Activated CD4-positive, alpha-beta T cell treated with anti-CD3 and anti-CD28 coated beads for 36 hours (primary cell): ENCODE results near the gene NPHP4. TPM values are rescaled to one million over a fixed set of nuclear protein-coding genes. Genes with fewer than 3 reads are reported as not detected.

ENCODE experiments used
- ATAC-seq: fragments of 200-7000 bp; cut with Tn5 transposase; one replicate; pipeline ENCODE4 v1.10.0; 2021; ENCODE audit warnings: mild to moderate bottlenecking, moderate library complexity
- CTCF ChIA-PET: fragments of 350-600 bp; sonication (Branson Sonifier 250); formaldehyde crosslinking; loops from one replicate; lab custom pipeline; 2021; ENCODE audit warnings: antibody characterized with exemption; lab: Charles Lee
- POLR2A ChIA-PET: fragments of 350-600 bp; sonication (Branson Sonifier 250); formaldehyde crosslinking; loops from one replicate; lab custom pipeline; 2021; ENCODE audit warnings: antibody characterized with exemption, inconsistent platforms; lab: Charles Lee
- DNase-seq: peaks from one replicate; pipeline ENCODE4 v3.0.0-alpha.2; 2020
- H3K27ac Mint-ChIP-seq: one replicate; pipeline ENCODE4 v1.8.0; 2021; ENCODE audit warnings: mixed read lengths
- H3K27me3 Mint-ChIP-seq: one replicate; pipeline ENCODE4 v1.8.0; 2021; ENCODE audit warnings: mixed read lengths
- H3K36me3 Mint-ChIP-seq: one replicate; pipeline ENCODE4 v1.8.0; 2021; ENCODE audit warnings: low read depth, mixed read lengths
- H3K4me1 Mint-ChIP-seq: one replicate; pipeline ENCODE4 v1.8.0; 2021; ENCODE audit warnings: mixed read lengths
- H3K4me3 Mint-ChIP-seq: one replicate; pipeline ENCODE4 v1.8.0; 2021; ENCODE audit warnings: mild to moderate bottlenecking, moderate library complexity, mixed read lengths
- H3K9me3 Mint-ChIP-seq: one replicate; pipeline ENCODE4 v1.8.0; 2021; ENCODE audit warnings: low read depth, mixed read lengths
- intact Hi-C, 2 experiments: fragments of 100-400 bp; cut with DNase I in 1 of 2; cut with micrococcal nuclease in 1 of 2; formaldehyde crosslinking; loops; one replicate each; pipeline versions ENCODE4 v1.14.2 to v1.15.1; 2022 to 2024; cut with DNase I, micrococcal nuclease
- total RNA-seq, 2 experiments: library from RNA; stranded (reverse); gene quantifications; one replicate each; pipeline ENCODE4 v1.2.3, GENCODE V29; 2021

Gene NPHP4
- total RNA-seq, 2 experiments from 2014 or later = 12.9 to 14.1 TPM

GRCh38 chr1:5910666-5911065 lies 81.6 kb downstream of the NPHP4 start:
- CTCF ChIA-PET = no interaction called here
- POLR2A ChIA-PET = no interaction called here
- Mint-ChIP-seq H3K9me3 (no peaks in the 10 kb centered on the region), H3K27ac (no peak overlapping the region), H3K4me3 (no peak overlapping the region), H3K36me3 (no peaks in the 10 kb centered on the region), H3K4me1 (peaks cover 1% of the 10 kb centered on the region), H3K27me3 (no peaks in the 10 kb centered on the region)
- ATAC-seq = no peak
- no peak for DNase-seq
- intact Hi-C loops = no loop called here

GRCh38 chr1:5910276-5910620 lies 82.0 kb downstream of the NPHP4 start:
- intact Hi-C loops = no loop called here
- ATAC-seq (no peak), DNase-seq (no peak)
- no peaks in the 10 kb centered on the region for H3K36me3 Mint-ChIP-seq
- no peaks in the 10 kb centered on the region for H3K4me1 Mint-ChIP-seq
- no peak overlapping the region for H3K27ac Mint-ChIP-seq
- ChIA-PET POLR2A (no interaction called here), CTCF (no interaction called here)
- no peak overlapping the region for H3K4me3 Mint-ChIP-seq
- H3K27me3 Mint-ChIP-seq = no peaks in the 10 kb centered on the region
- H3K9me3 Mint-ChIP-seq = no peaks in the 10 kb centered on the region

- intact Hi-C loops = no loop called here
- ChIA-PET CTCF (interaction anchor here (0.8 kb wide), 1 partner anchor 50 kb away, joined by 3 read pairs; no protein-coding TSS in a partner anchor), POLR2A (no interaction called here)
- H3K4me3 Mint-ChIP-seq = no peak overlapping the region
- H3K4me1 Mint-ChIP-seq = no peaks in the 10 kb centered on the region
- no peak for ATAC-seq
- no peaks in the 10 kb centered on the region for H3K36me3 Mint-ChIP-seq
- no peak for DNase-seq
- no peaks in the 10 kb centered on the region for H3K27me3 Mint-ChIP-seq
- no peaks in the 10 kb centered on the region for H3K9me3 Mint-ChIP-seq
- H3K27ac Mint-ChIP-seq = no peak overlapping the region
These were observed 82.5 kb downstream of the NPHP4 start for GRCh38 chr1:5909576-5910275.

GRCh38 chr1:5908461-5909375 lies 83.5 kb downstream of the NPHP4 start:
- Mint-ChIP-seq H3K4me3 (no peak overlapping the region), H3K36me3 (peaks cover under 1% of the 10 kb centered on the region), H3K27ac (no peak overlapping the region), H3K4me1 (no peaks in the 10 kb centered on the region), H3K9me3 (no peaks in the 10 kb centered on the region), H3K27me3 (no peaks in the 10 kb centered on the region)
- intact Hi-C loops = no loop called here
- CTCF ChIA-PET = interaction anchor here (0.6 to 0.8 kb wide), 2 partner anchors 49 to 398 kb away, joined by 3 read pairs; no protein-coding TSS in a partner anchor
- POLR2A ChIA-PET = interaction anchor here (0.5 kb wide), 1 partner anchor 32 kb away, joined by 3 read pairs; no protein-coding TSS in a partner anchor
- ATAC-seq (no peak), DNase-seq (no peak)

GRCh38 chr1:5907966-5908365 lies 84.3 kb downstream of the NPHP4 start:
- H3K27ac Mint-ChIP-seq = no peak overlapping the region
- peaks cover 2% of the 10 kb centered on the region for H3K36me3 Mint-ChIP-seq
- H3K4me3 Mint-ChIP-seq = no peak overlapping the region
- intact Hi-C loops = no loop called here
- ATAC-seq (no peak), DNase-seq (no peak)
- no peaks in the 10 kb centered on the region for H3K4me1 Mint-ChIP-seq
- no peaks in the 10 kb centered on the region for H3K9me3 Mint-ChIP-seq
- no peaks in the 10 kb centered on the region for H3K27me3 Mint-ChIP-seq
- ChIA-PET CTCF (interaction anchor here (0.6 kb wide), 1 partner anchor 398 kb away, joined by 3 read pairs; no protein-coding TSS in a partner anchor), POLR2A (no interaction called here)

- DNase-seq (no peak), ATAC-seq (no peak)
- CTCF ChIA-PET = no interaction called here
- Mint-ChIP-seq H3K4me3 (no peak overlapping the region), H3K27ac (no peak overlapping the region), H3K4me1 (no peaks in the 10 kb centered on the region), H3K27me3 (no peaks in the 10 kb centered on the region), H3K9me3 (no peaks in the 10 kb centered on the region), H3K36me3 (peaks cover 5% of the 10 kb centered on the region)
- POLR2A ChIA-PET = no interaction called here
- intact Hi-C loops = no loop called here
These were observed 84.8 kb downstream of the NPHP4 start for GRCh38 chr1:5907386-5907785.

- H3K36me3 Mint-ChIP-seq = peaks cover 5% of the 10 kb centered on the region
- H3K4me1 Mint-ChIP-seq = no peaks in the 10 kb centered on the region
- intact Hi-C loops = no loop called here
- H3K27me3 Mint-ChIP-seq = no peaks in the 10 kb centered on the region
- ChIA-PET POLR2A (no interaction called here), CTCF (no interaction called here)
- no peak for DNase-seq
- no peak overlapping the region for H3K27ac Mint-ChIP-seq
- no peak overlapping the region for H3K4me3 Mint-ChIP-seq
- ATAC-seq = no peak
- H3K9me3 Mint-ChIP-seq = no peaks in the 10 kb centered on the region
These were observed 85.3 kb downstream of the NPHP4 start for GRCh38 chr1:5906966-5907365.

- POLR2A ChIA-PET = no interaction called here
- Mint-ChIP-seq H3K9me3 (no peaks in the 10 kb centered on the region), H3K4me3 (no peak overlapping the region), H3K36me3 (peaks cover 5% of the 10 kb centered on the region), H3K4me1 (no peaks in the 10 kb centered on the region), H3K27me3 (no peaks in the 10 kb centered on the region), H3K27ac (no peak overlapping the region)
- CTCF ChIA-PET = no interaction called here
- no peak for DNase-seq
- ATAC-seq = no peak
- intact Hi-C loops = no loop called here
These were observed 86.1 kb downstream of the NPHP4 start for GRCh38 chr1:5906116-5906515.

- no peaks in the 10 kb centered on the region for H3K9me3 Mint-ChIP-seq
- H3K36me3 Mint-ChIP-seq = peaks cover 5% of the 10 kb centered on the region
- no peaks in the 10 kb centered on the region for H3K4me1 Mint-ChIP-seq
- H3K27ac Mint-ChIP-seq = no peak overlapping the region
- DNase-seq = no peak
- POLR2A ChIA-PET = no interaction called here
- H3K4me3 Mint-ChIP-seq = no peak overlapping the region
- intact Hi-C loops = no loop called here
- CTCF ChIA-PET = no interaction called here
- ATAC-seq = no peak
- H3K27me3 Mint-ChIP-seq = no peaks in the 10 kb centered on the region
These were observed 86.8 kb downstream of the NPHP4 start for GRCh38 chr1:5905436-5905835.

- intact Hi-C loops = no loop called here
- ATAC-seq (no peak), DNase-seq (no peak)
- no peaks in the 10 kb centered on the region for H3K27me3 Mint-ChIP-seq
- H3K36me3 Mint-ChIP-seq = peaks cover 8% of the 10 kb centered on the region
- ChIA-PET CTCF (no interaction called here), POLR2A (no interaction called here)
- no peaks in the 10 kb centered on the region for H3K9me3 Mint-ChIP-seq
- H3K27ac Mint-ChIP-seq = no peak overlapping the region
- no peak overlapping the region for H3K4me3 Mint-ChIP-seq
- no peaks in the 10 kb centered on the region for H3K4me1 Mint-ChIP-seq
These were observed 87.7 kb downstream of the NPHP4 start for GRCh38 chr1:5904551-5904950.

GRCh38 chr1:5903680-5904079 lies 88.5 kb downstream of the NPHP4 start:
- no peaks in the 10 kb centered on the region for H3K27me3 Mint-ChIP-seq
- intact Hi-C loops = no loop called here
- H3K9me3 Mint-ChIP-seq = no peaks in the 10 kb centered on the region
- no peak overlapping the region for H3K4me3 Mint-ChIP-seq
- H3K36me3 Mint-ChIP-seq = peaks cover 8% of the 10 kb centered on the region
- ChIA-PET POLR2A (no interaction called here), CTCF (interaction anchor here (0.6 kb wide), 1 partner anchor 30 kb away, joined by 3 read pairs; no protein-coding TSS in a partner anchor)
- DNase-seq (no peak), ATAC-seq (no peak)
- no peaks in the 10 kb centered on the region for H3K4me1 Mint-ChIP-seq
- no peak overlapping the region for H3K27ac Mint-ChIP-seq

GRCh38 chr1:5903031-5903430 lies 89.2 kb downstream of the NPHP4 start:
- ATAC-seq (no peak), DNase-seq (no peak)
- Mint-ChIP-seq H3K27me3 (no peaks in the 10 kb centered on the region), H3K4me3 (no peak overlapping the region), H3K4me1 (no peaks in the 10 kb centered on the region), H3K27ac (no peak overlapping the region), H3K9me3 (no peaks in the 10 kb centered on the region), H3K36me3 (peaks cover 8% of the 10 kb centered on the region)
- ChIA-PET POLR2A (no interaction called here), CTCF (interaction anchor here (0.6 kb wide), 1 partner anchor 31 kb away, joined by 3 read pairs; no protein-coding TSS in a partner anchor)
- intact Hi-C loops = no loop called here
